Right lobe of liver (tissue), 6 donors: ENCODE results near the gene NKAIN4. TPM values are rescaled to one million over a fixed set of nuclear protein-coding genes. Genes with fewer than 3 reads are reported as not detected.

Experiments used
- ATAC-seq, 4 donors: fragments of 200-7000 bp; cut with Tn5 transposase; one replicate each; pipeline ENCODE4 v1.9.1; 2020; ENCODE audit warnings: mild to moderate bottlenecking in 4 of 4, moderate library complexity in 4 of 4
- DNase-seq, 3 donors: peaks; one replicate each; pipeline ENCODE4 v3.0.0-alpha.2; 2020
- H3K27ac ChIP-seq, 3 donors: fragments of 200-600 bp; one replicate each; pipeline ENCODE4 v1.8.0; 2022
- H3K27me3 ChIP-seq, 2 donors: fragments of 200-600 bp; one replicate each; pipeline ENCODE4 v1.8.0; 2022
- H3K36me3 ChIP-seq, 4 donors: fragments of 200-600 bp; sonication (generic) in 1 of 4; one replicate each; pipeline versions ENCODE4 v1.5.1 to v1.8.0; 2017 to 2022; ENCODE audit warnings: control low read depth in 1 of 4
- H3K4me1 ChIP-seq, 4 donors: fragments of 200-600 bp; sonication (generic) in 1 of 4; one replicate each; pipeline versions ENCODE4 v1.5.1 to v1.8.0; 2017 to 2022; ENCODE audit warnings: control low read depth in 1 of 4
- H3K4me3 ChIP-seq, 3 donors: fragments of 200-600 bp; one replicate each; pipeline ENCODE4 v1.8.0; 2022
- H3K9me3 ChIP-seq, 4 donors: fragments of 200-600 bp; sonication (generic) in 1 of 4; one replicate each; pipeline versions ENCODE4 v1.5.1 to v1.8.0; 2017 to 2022; ENCODE audit warnings: control low read depth in 1 of 4
- POLR2A ChIP-seq: fragments of 450-650 bp; IDR thresholded peaks from one replicate; pipeline ENCODE4 v1.6.1; 2017; ENCODE audit warnings: antibody characterized with exemption, mild to moderate bottlenecking
- WGBS: methylation state at CpG from one replicate; pipeline ENCODE4 v1.1.6; 2018; ENCODE audit warnings: low coverage, low lambda C conversion rate; ENCODE audit not compliant: insufficient coverage; ENCODE audit errors: missing lambda C conversion rate; 5-methylcytosine and 5-hydroxymethylcytosine counted together
- intact Hi-C, 2 donors: fragments of 100-400 bp; cut with DNase I; formaldehyde crosslinking; loops; one replicate each; pipeline versions ENCODE4 v1.11.2 to v1.14.1; 2022
- total RNA-seq, 6 experiments: library from RNA; depleted of rRNA in 2 of 6; stranded (reverse); fragments of >200 nt in 2 of 6; fragmentation: NEBNext Ultra II Directional in 3 of 6; extraction: Animal tissue kit (Norgen Biotek cat#: 25700) in 3 of 6; gene quantifications; one replicate each; pipeline versions ENCODE4 v1.1.0 to v1.2.4, GENCODE V29; 2016 to 2023
- TF ChIP-seq, protein P1 (sequence below), 4 donors: fragments of 200-600 bp in 3 of 4; fragments of 450-650 bp in 1 of 4; IDR thresholded peaks; one replicate each; pipeline versions ENCODE4 v1.5.1 to v1.8.0; 2016 to 2022; ENCODE audit warnings: antibody characterized with exemption in 4 of 4, mild to moderate bottlenecking in 2 of 4
- donor health status: DM: no; HTN: yes; CAD: no.
- donor health status: DM: no; HTN: no; CAD: no.
- donor health status: DM: no; HTN: no; CAD: no.
- donor health status: DM: no; HTN: yes; CAD: no.
- donor health status: DM: no; HTN: yes; CAD: no.

NKAIN4 gene
- total RNA-seq, 6 experiments from 2014 or later, result not detected

DNA sequence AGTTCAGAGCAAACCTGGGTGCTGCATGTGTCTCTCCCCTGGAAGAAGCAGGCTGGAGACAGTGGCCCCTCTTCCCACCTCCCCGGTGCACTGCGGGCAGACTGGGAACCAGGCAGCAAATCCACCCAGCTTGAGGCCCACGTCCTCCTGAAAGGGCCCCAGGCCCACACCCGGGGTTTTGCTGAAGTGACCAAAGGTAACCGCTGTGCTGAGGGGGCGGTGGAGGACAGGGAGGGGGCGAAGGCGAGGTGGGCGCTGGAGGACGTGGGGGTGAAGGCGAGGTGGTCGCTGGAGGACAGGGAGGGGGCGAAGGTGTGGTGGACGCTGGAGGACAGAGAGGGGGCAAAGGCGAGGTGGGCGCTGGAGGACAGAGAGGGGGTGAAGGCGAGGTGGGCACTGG, 20.3 kb downstream of the NKAIN4 start:
- H3K27me3 ChIP-seq, result no peaks in the 10 kb centered on the region
- intact Hi-C loops, result no loop called here

DNA sequence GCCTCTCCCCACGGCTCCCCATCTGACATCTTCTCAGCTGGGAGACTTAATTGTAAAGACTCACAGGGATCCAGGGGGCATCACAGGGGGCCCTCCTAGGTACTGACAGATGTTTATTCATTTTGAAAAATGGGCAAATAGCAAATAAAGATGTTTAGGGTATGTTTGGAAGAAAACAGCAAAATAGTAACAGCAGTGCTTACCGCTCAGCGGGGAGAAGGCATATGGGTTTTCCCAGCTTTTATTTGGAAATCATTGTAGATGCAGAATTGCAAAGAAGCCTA, 21.3 kb downstream of the NKAIN4 start:
- ATAC-seq (no peak), DNase-seq (no peak)
- 67% methylated on average over 3 of the region's 3 CpGs for WGBS
- H3K36me3 ChIP-seq, result no peaks in the 10 kb centered on the region
- TF ChIP-seq, protein P1, sequence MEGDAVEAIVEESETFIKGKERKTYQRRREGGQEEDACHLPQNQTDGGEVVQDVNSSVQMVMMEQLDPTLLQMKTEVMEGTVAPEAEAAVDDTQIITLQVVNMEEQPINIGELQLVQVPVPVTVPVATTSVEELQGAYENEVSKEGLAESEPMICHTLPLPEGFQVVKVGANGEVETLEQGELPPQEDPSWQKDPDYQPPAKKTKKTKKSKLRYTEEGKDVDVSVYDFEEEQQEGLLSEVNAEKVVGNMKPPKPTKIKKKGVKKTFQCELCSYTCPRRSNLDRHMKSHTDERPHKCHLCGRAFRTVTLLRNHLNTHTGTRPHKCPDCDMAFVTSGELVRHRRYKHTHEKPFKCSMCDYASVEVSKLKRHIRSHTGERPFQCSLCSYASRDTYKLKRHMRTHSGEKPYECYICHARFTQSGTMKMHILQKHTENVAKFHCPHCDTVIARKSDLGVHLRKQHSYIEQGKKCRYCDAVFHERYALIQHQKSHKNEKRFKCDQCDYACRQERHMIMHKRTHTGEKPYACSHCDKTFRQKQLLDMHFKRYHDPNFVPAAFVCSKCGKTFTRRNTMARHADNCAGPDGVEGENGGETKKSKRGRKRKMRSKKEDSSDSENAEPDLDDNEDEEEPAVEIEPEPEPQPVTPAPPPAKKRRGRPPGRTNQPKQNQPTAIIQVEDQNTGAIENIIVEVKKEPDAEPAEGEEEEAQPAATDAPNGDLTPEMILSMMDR (IDR thresholded peaks at IDR 0.05), result no peak
- no peak for TF ChIP-seq POLR2A
- intact Hi-C loops, result no loop called here
- no peaks in the 10 kb centered on the region for H3K9me3 ChIP-seq
- no peaks in the 10 kb centered on the region for H3K4me1 ChIP-seq
- no peak overlapping the region for H3K27ac ChIP-seq
- no peak overlapping the region for H3K4me3 ChIP-seq
- no peaks in the 10 kb centered on the region for H3K27me3 ChIP-seq

More for the DNA sequence above, 20.3 kb downstream of the NKAIN4 start:
- Histone ChIP-seq H3K27ac (no peak overlapping the region), H3K36me3 (no peaks in the 10 kb centered on the region), H3K4me3 (no peak overlapping the region), H3K9me3 (no peaks in the 10 kb centered on the region), H3K4me1 (no peaks in the 10 kb centered on the region)
- TF ChIP-seq, protein P1 (IDR thresholded peaks at IDR 0.05), result no peak
- TF ChIP-seq POLR2A, result no peak
- 68% methylated on average over 16 of the region's 17 CpGs for WGBS
- no peak for ATAC-seq
- no peak for DNase-seq

DNA sequence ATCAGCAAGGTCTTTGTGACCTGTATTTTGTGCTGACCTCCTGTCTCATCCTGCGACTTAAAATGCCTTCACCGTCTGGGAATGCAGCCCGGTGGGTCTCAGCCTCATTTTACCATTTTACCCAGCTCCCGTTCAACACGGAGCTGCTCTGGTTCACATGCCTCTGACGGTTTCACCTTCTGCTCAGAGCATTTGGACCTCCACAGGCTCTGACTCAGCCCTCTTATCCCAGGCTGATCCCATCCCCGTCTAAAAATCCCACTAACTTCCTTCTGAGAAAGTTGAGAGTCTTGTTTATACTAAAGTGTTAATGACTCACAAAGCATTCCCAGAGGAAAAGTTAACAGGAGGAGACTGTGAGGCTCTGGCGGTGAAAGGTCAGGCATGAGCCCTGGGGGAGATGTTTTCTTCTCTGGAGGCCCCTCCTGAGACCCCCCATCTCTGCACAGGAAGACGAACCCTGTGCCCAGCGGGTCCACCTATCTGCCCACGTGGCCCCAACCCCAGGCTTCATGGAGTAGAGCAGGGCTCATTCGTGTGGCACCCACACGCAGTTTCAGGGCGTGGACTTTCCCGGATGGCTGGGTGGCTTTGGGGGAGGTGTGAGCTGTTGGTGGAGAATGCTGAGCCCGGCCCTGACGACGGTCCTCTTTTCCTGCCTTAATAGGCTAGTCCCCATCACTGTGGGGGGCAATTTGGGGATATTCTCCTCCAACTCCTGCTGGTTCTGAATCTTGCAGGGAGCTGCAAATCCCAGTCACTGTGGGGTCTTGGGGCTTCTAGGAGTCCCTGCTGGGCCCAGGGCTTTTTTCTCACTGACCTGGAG, 21.8 kb downstream of the NKAIN4 start:
- Histone ChIP-seq H3K9me3 (no peaks in the 10 kb centered on the region), H3K27ac (no peak overlapping the region), H3K4me3 (no peak overlapping the region), H3K4me1 (no peaks in the 10 kb centered on the region), H3K36me3 (no peaks in the 10 kb centered on the region), H3K27me3 (no peaks in the 10 kb centered on the region)
- no peak for DNase-seq
- WGBS, result 19% methylated on average over 9 of the region's 18 CpGs
- no peak for ATAC-seq
- TF ChIP-seq, protein P1 (IDR thresholded peaks at IDR 0.05), result no peak
- no peak for TF ChIP-seq POLR2A
- intact Hi-C loops, result no loop called here

DNA sequence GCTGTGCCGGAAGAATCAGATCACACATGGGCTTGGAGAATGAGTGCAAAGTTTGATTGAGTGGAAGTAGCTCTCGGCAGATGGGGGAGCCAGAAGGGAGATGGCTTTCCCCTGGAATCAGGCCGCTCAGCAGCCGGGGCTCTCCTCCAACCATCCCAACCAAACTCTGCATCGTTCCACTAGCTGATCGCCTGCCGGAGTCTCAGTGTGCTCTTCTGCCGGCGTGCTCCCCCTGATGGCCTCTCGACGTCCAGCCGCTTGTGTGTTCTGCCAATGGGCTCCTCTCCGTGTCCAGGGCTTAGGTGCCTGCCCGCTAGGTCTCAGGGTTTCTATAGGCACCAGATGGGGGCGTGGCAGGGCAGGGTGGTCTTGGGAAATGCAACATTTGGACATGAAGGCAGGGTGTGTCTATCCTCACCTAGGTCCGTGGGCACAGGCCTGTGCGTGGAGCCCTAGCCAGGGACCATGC, 23.4 kb downstream of the NKAIN4 start:
- intact Hi-C loops, result no loop called here

More for the DNA sequence above, 23.4 kb downstream of the NKAIN4 start:
- Histone ChIP-seq H3K36me3 (no peaks in the 10 kb centered on the region), H3K9me3 (no peaks in the 10 kb centered on the region), H3K27me3 (no peaks in the 10 kb centered on the region), H3K4me3 (no peak overlapping the region), H3K27ac (no peak overlapping the region), H3K4me1 (no peaks in the 10 kb centered on the region)
- DNase-seq (peak in 2 of 3 donors; percentile 62 to 70), ATAC-seq (peak; percentile 81 to 90 (median 86))
- 0% methylated on average over 1 of the region's 17 CpGs for WGBS
- TF ChIP-seq, protein P1 (IDR thresholded peaks at IDR 0.05), result peak; percentile 38 to 58 (median 54)
- no peak for TF ChIP-seq POLR2A
